ENCODE results near the gene SPATA45. TPM values are rescaled to one million over a fixed set of nuclear protein-coding genes. Genes with fewer than 3 reads are reported as not detected.

Gene SPATA45
- total and polyA plus RNA-seq, 2 of the 13 experiments (the other 11 are each of a cell fraction or from before 2014, with no cell fraction given), result 0.17 to 0.64 TPM

DNA sequence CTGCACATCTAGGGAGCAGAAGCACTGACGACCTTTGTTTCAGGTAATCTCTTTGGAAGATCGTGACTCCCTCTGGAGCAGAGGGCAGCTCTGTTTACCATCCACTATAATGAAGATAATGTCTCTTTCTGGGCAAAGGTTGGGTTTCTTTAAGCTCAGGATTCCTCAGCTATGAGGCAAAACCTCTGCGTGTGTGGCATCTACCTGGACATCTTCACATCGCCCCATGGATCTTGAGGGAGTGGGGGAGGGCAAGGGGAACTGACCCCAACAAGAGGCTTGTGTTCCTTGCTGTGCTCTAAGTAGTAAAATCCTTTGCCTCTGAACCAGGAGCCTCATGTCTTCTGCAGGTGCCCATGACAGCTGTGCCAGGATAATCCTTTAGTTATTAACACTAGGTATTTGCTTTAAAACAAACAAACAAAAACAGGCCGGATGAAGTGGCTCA, 19.6 kb downstream of the SPATA45 start (continued):
- TF ChIP-seq NFKB2 (CRISPR knock-in tag; IDR thresholded peaks at IDR 0.05; ENCODE audit: borderline replicate concordance), result no peak
- TF ChIP-seq, protein P1, sequence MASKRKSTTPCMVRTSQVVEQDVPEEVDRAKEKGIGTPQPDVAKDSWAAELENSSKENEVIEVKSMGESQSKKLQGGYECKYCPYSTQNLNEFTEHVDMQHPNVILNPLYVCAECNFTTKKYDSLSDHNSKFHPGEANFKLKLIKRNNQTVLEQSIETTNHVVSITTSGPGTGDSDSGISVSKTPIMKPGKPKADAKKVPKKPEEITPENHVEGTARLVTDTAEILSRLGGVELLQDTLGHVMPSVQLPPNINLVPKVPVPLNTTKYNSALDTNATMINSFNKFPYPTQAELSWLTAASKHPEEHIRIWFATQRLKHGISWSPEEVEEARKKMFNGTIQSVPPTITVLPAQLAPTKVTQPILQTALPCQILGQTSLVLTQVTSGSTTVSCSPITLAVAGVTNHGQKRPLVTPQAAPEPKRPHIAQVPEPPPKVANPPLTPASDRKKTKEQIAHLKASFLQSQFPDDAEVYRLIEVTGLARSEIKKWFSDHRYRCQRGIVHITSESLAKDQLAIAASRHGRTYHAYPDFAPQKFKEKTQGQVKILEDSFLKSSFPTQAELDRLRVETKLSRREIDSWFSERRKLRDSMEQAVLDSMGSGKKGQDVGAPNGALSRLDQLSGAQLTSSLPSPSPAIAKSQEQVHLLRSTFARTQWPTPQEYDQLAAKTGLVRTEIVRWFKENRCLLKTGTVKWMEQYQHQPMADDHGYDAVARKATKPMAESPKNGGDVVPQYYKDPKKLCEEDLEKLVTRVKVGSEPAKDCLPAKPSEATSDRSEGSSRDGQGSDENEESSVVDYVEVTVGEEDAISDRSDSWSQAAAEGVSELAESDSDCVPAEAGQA (IDR thresholded peaks at IDR 0.05; ENCODE audit: low read depth), result no peak
- TF ChIP-seq, protein P1 (CRISPR knock-in tag; IDR thresholded peaks at IDR 0.05; ENCODE audit: borderline replicate concordance), result no peak
- TF ChIP-seq POLR2AphosphoS5 (IDR thresholded peaks at IDR 0.05; ENCODE audit: low read depth, low read length), result no peak
- no peak for TF ChIP-seq HIVEP1 (CRISPR knock-in tag; IDR thresholded peaks at IDR 0.05)
- TF ChIP-seq MAZ (IDR thresholded peaks at IDR 0.05; ENCODE audit: borderline replicate concordance, low read depth, low read length), result no peak
- TF ChIP-seq MAZ (CRISPR knock-in tag; IDR thresholded peaks at IDR 0.05; ENCODE audit: low read depth), result no peak
- no peak for TF ChIP-seq ATAD3A (CRISPR knock-in tag; IDR thresholded peaks at IDR 0.05)
- TF ChIP-seq, protein P2, sequence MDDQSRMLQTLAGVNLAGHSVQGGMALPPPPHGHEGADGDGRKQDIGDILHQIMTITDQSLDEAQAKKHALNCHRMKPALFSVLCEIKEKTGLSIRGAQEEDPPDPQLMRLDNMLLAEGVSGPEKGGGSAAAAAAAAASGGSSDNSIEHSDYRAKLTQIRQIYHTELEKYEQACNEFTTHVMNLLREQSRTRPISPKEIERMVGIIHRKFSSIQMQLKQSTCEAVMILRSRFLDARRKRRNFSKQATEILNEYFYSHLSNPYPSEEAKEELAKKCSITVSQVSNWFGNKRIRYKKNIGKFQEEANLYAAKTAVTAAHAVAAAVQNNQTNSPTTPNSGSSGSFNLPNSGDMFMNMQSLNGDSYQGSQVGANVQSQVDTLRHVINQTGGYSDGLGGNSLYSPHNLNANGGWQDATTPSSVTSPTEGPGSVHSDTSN (CRISPR knock-in tag; IDR thresholded peaks at IDR 0.05; ENCODE audit: borderline replicate concordance), result no peak
- TF ChIP-seq, protein P3, sequence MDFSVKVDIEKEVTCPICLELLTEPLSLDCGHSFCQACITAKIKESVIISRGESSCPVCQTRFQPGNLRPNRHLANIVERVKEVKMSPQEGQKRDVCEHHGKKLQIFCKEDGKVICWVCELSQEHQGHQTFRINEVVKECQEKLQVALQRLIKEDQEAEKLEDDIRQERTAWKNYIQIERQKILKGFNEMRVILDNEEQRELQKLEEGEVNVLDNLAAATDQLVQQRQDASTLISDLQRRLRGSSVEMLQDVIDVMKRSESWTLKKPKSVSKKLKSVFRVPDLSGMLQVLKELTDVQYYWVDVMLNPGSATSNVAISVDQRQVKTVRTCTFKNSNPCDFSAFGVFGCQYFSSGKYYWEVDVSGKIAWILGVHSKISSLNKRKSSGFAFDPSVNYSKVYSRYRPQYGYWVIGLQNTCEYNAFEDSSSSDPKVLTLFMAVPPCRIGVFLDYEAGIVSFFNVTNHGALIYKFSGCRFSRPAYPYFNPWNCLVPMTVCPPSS (IDR thresholded peaks at IDR 0.05), result no peak
- TF ChIP-seq RFXANK (CRISPR knock-in tag; IDR thresholded peaks at IDR 0.05), result no peak
- TF ChIP-seq, protein P4, sequence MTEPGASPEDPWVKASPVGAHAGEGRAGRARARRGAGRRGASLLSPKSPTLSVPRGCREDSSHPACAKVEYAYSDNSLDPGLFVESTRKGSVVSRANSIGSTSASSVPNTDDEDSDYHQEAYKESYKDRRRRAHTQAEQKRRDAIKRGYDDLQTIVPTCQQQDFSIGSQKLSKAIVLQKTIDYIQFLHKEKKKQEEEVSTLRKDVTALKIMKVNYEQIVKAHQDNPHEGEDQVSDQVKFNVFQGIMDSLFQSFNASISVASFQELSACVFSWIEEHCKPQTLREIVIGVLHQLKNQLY (CRISPR knock-in tag; IDR thresholded peaks at IDR 0.05), result peak; percentile 62; the same call in 1 of the 2 replicates
- TF ChIP-seq FOSL1 (CRISPR knock-in tag; IDR thresholded peaks at IDR 0.05; ENCODE audit: borderline replicate concordance), result no peak
- no peak for TF ChIP-seq ZFX (CRISPR knock-in tag; IDR thresholded peaks at IDR 0.05; ENCODE audit: low read depth)
- TF ChIP-seq, protein P5, sequence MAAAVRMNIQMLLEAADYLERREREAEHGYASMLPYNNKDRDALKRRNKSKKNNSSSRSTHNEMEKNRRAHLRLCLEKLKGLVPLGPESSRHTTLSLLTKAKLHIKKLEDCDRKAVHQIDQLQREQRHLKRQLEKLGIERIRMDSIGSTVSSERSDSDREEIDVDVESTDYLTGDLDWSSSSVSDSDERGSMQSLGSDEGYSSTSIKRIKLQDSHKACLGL (CRISPR knock-in tag; IDR thresholded peaks at IDR 0.05), result no peak
- TF ChIP-seq PITX1 (CRISPR knock-in tag; IDR thresholded peaks at IDR 0.05), result peak; percentile 70; the same call in 1 of the 2 replicates
- peak; percentile 89 for TF ChIP-seq HNF4G (IDR thresholded peaks at IDR 0.05; ENCODE audit: borderline replicate concordance, low read depth, low read length)
- TF ChIP-seq HNF4G (CRISPR knock-in tag; IDR thresholded peaks at IDR 0.05; ENCODE audit: borderline replicate concordance, low read depth), result peak; percentile 80; the same call in 1 of the 2 replicates
- no peak for TF ChIP-seq RAD21 (CRISPR knock-in tag; IDR thresholded peaks at IDR 0.05)
- TF ChIP-seq, protein P6, sequence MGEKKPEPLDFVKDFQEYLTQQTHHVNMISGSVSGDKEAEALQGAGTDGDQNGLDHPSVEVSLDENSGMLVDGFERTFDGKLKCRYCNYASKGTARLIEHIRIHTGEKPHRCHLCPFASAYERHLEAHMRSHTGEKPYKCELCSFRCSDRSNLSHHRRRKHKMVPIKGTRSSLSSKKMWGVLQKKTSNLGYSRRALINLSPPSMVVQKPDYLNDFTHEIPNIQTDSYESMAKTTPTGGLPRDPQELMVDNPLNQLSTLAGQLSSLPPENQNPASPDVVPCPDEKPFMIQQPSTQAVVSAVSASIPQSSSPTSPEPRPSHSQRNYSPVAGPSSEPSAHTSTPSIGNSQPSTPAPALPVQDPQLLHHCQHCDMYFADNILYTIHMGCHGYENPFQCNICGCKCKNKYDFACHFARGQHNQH (CRISPR knock-in tag; IDR thresholded peaks at IDR 0.05), result peak; percentile 47; the same call in 1 of the 2 replicates
- no peak for TF ChIP-seq NFYC (CRISPR knock-in tag; IDR thresholded peaks at IDR 0.05)

All from HepG2 (cell line).